Posterior cingulate gyrus (tissue), 11 donors: ENCODE measurements around the gene NEK11.
"Not testable (repeated sequence)": the region's sequence is repeated elsewhere in the genome, so short reads cannot be mapped to it uniquely, and the experiment has no call there.

Experiments used
- DNase-seq, 10 donors: peaks; one replicate each; pipeline versions ENCODE4 v3.0.0 to v3.0.0-alpha.2; 2020 to 2021; ENCODE audit warnings: mixed read lengths in 3 of 10
- intact Hi-C: fragments of 100-400 bp; cut with DNase I; formaldehyde crosslinking; loops from one replicate; pipeline ENCODE4 v1.15.1; 2023

Gene NEK11

DNA sequence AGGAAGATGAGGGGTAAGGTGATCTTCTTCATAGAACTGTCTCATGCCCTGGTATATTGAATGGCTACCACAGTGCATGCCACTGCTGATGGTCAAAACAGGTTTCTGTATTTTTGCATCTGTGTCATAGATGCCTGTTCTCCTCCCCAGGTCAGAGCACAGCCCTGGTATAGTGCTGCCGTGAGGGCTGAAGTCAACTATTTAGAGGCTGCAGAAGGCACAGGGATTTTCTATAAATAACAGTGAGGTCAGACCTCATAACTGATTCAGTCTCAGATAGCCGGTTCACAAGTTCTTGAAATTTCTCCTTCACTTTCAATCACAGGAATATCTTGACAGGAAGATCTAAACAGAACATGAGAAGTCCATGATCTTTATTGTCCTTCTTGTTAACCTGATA, 255.7 kb downstream of the NEK11 start:
- DNase-seq: no peak
- intact Hi-C loops: no loop called here

GRCh38 chr3:131282967-131283366, 256.3 kb downstream of the NEK11 start:
- DNase-seq: no peak
- intact Hi-C loops: no loop called here

GRCh38 chr3:131283862-131284261, 257.2 kb downstream of the NEK11 start:
- DNase-seq: no peak
- intact Hi-C loops: no loop called here

GRCh38 chr3:131284302-131284701, 257.6 kb downstream of the NEK11 start:
- intact Hi-C loops: no loop called here
- no peak for DNase-seq

GRCh38 chr3:131285456-131285855, 258.8 kb downstream of the NEK11 start:
- no peak for DNase-seq
- intact Hi-C loops: no loop called here

- intact Hi-C loops: no loop called here
- no peak for DNase-seq
Measured at GRCh38 chr3:131299836-131300235, 273.2 kb downstream of the NEK11 start.

GRCh38 chr3:131303848-131304247, 277.2 kb downstream of the NEK11 start:
- intact Hi-C loops: no loop called here

GRCh38 chr3:131304890-131305289, 278.2 kb downstream of the NEK11 start:
- DNase-seq: no peak
- intact Hi-C loops: no loop called here

More at GRCh38 chr3:131303848-131304247, 277.2 kb downstream of the NEK11 start:
- DNase-seq: no peak

- intact Hi-C loops: no loop called here
- DNase-seq: no peak
Measured at GRCh38 chr3:131306242-131306641, 279.6 kb downstream of the NEK11 start.

GRCh38 chr3:131314318-131314717, 287.6 kb downstream of the NEK11 start:
- intact Hi-C loops: no loop called here
- DNase-seq: no peak

GRCh38 chr3:131315162-131315561, 288.5 kb downstream of the NEK11 start:
- no peak for DNase-seq
- intact Hi-C loops: no loop called here

DNA sequence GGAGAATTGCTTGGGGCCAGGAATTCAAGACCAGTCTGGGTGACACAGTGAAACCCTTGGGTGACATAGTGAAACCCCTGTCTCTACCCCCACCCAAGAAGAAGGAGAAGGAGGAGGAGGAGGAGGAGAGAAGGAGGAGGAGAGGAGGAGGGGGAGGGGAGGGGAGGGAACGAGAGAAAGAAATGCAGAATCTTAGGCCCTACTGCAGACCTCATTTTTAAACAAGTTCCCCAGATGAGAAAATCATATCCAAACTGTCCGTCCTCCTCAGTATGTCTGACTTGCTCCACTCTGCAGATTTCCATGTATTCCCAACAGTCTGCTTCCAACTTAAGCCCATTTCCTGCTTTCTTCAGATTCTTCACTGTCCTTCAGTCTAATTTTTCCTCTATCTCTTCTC, 291.0 kb downstream of the NEK11 start:
- no peak for DNase-seq
- intact Hi-C loops: no loop called here

DNA sequence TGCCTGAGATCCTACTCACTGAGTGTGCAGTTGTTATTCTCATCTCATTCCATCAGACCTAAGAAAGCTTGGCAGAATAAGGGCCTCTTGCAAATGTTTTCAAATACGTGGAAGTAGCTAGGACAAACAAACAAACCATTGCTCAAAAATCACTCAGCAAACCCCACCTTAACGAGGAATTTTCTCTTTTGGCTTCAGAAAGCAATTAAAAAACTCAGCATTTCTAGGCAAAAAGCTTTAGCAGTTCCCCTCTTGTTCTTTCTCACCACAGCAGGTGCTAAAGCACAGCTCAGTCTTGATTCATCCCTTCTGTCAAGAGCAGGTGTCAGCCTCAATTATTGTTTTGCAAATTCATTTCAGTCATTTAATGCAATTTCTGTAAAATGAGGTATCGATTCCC, 296.3 kb downstream of the NEK11 start:
- DNase-seq: no peak
- intact Hi-C loops: no loop called here

DNA sequence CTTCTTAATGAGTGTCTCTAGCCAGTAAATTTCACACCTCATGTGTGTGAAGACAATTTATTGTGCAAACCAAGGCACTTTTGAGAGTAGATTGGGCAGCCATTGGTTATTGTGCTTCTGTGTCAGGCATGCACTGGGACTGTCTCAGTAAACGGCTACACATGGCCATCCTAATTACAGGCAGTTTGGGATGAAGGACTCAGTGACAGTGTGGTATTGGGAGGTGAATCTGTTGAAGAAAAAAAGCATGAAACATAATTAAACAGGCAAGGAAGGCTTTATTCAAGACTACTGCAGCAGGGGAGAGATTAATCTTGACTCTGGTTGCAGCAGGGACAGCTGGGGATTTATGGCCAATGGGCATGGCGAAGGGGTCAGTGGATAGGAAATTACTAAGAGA, 297.1 kb downstream of the NEK11 start:
- intact Hi-C loops: no loop called here

DNA sequence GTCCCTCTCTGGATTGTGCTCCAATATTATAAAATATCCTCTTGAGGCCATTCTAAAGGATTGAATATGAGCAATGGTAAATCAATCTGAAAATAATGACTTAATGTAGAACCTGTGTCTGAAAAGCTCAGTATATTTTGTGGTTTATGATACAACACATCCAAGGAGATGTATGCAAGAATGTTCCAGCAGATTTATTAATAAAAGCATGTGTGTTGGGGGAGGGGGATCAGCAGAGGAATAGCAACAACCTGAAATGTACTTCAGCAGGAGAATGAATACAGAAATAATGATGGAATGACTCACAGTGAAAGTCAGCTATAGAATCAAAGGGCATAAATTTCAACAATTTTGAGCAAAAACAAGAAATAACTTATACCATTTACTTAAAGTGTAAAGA, 298.2 kb downstream of the NEK11 start:
- no peak for DNase-seq
- intact Hi-C loops: no loop called here

More for the DNA sequence above, 297.1 kb downstream of the NEK11 start:
- DNase-seq: no peak

DNA sequence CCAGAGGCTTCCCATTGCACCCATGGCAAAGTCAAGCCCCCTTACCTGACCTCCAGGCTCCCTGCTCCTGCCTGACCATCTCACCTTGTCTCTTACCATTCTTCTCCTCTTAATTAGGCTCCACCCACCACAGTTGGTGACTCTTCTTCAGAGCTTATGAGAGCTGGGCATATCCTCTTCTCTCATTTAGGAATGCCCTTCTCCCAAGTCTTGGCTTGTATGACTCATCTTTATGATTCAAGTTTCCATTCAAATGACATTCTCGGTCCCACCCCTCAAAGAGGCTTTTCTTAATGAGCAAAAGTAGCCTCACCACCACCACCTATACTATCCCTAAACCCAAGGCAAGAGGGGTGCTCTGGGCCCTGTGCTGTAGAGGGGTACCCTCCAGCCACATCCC, 299.6 kb downstream of the NEK11 start:
- no peak for DNase-seq
- intact Hi-C loops: no loop called here

- peak in 5 of 10 donors; percentile 20 to 81 (median 32) for DNase-seq
- intact Hi-C loops: no loop called here
Measured at GRCh38 chr3:131328721-131329120, 302.0 kb downstream of the NEK11 start.

GRCh38 chr3:131329774-131330173, 303.1 kb downstream of the NEK11 start:
- no peak for DNase-seq
- intact Hi-C loops: no loop called here

DNA sequence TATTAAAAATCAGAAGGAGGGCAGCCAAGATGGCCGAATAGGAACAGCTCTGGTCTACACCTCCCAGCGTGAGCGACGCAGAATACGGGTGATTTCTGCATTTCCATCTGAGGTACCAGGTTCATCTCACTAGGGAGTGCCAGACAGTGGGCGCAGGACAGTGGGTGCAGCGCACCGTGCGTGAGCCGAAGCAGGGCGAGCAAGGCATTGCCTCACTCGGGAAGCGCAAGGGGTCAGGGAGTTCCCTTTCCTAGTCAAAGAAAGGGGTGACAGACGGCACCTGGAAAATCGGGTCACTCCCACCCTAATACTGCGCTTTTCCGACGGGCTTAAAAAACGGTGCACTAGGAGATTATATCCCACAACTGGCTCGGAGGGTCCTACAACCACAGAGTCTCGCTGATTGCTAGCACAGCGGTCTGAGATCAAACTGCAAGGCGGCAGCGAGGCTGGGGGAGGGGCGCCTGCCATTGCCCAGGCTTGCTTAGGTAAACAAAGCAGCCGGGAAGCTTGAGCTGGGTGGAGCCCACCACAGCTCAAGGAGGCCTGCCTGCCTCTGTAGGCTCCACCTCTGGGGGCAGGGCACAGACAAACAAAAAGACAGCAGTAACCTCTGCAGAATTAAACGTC, 304.9 kb downstream of the NEK11 start:
- DNase-seq, intact Hi-C loops: not testable (repeated sequence)

- no peak for DNase-seq
- intact Hi-C loops: no loop called here
Measured at GRCh38 chr3:131338948-131339640, 312.4 kb downstream of the NEK11 start.

DNA sequence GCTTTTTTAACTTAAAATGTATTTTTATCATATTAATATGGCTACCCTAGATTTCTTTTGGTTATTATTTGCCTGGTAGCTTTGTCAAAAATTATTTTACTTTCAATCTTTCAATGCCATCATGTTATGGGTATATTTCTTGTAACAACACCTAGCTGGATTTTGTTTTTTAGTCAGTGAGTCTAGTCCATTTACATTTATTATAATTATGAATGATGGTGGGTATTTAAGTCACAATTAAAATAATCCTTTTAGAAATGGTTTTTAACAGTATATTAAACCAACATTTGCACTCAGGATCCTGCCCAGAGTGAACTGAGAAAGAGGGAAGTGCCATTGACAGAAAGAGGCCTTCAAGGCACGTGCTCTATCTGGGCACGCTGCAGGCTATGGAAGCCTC, 315.1 kb downstream of the NEK11 start:
- intact Hi-C loops: no loop called here
- no peak for DNase-seq

DNA sequence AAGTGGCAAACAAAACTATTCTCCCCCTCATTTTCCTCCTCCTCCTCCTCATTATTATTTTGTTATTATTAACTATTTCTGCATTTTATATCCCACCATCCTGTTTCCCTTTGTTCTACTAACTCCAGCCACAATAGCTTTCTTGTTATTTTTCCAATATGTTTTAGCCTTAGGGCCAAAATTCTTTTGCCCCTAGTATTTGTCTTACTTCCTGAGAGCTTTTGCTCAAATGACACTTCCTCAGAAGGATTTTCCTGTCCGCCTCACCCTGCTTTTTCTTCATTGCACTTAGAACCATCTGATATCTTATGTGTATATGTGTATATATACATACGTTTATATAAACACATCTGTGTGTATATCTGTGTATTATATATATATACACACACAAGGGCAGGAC, 322.2 kb downstream of the NEK11 start:
- DNase-seq: no peak
- intact Hi-C loops: no loop called here
